LHCN-M2 (cell line): ENCODE data around the gene TGFBR3. TPM values are rescaled to one million over a fixed set of nuclear protein-coding genes. Genes with fewer than 3 reads are reported as not detected.

Experiments used
- DNase-seq: peaks from one replicate; pipeline ENCODE4 v3.0.0-alpha.2; 2012; ENCODE audit warnings: low read depth
- total RNA-seq: library from RNA; depleted of rRNA; stranded (reverse); fragments of >200 nt; gene quantifications from 2 replicates; pipeline ENCODE4 v1.2.3, GENCODE V29; 2014

The TGFBR3 gene
- total RNA-seq, 1 experiment from 2014 or later, result 2.6 TPM

GRCh38 chr1:91716339-91716738 lies 169.6 kb downstream of the TGFBR3 start:
- no peak for DNase-seq

GRCh38 chr1:91715416-91716000 lies 170.4 kb downstream of the TGFBR3 start:
- no peak for DNase-seq

- DNase-seq, result no peak
These were observed 171.0 kb downstream of the TGFBR3 start for GRCh38 chr1:91714867-91715381.

- DNase-seq, result no peak
These were observed 172.7 kb downstream of the TGFBR3 start for GRCh38 chr1:91712981-91713841.

GRCh38 chr1:91712393-91712792 lies 173.6 kb downstream of the TGFBR3 start:
- DNase-seq, result no peak

- no peak for DNase-seq
These were observed 174.3 kb downstream of the TGFBR3 start for GRCh38 chr1:91711504-91712247.

GRCh38 chr1:91710261-91710660 lies 175.7 kb downstream of the TGFBR3 start:
- no peak for DNase-seq

GRCh38 chr1:91708691-91709090 lies 177.3 kb downstream of the TGFBR3 start:
- no peak for DNase-seq

GRCh38 chr1:91707890-91708218 lies 178.1 kb downstream of the TGFBR3 start:
- DNase-seq, result no peak

- no peak for DNase-seq
These were observed 178.6 kb downstream of the TGFBR3 start for GRCh38 chr1:91707114-91707889.

- DNase-seq, result no peak
These were observed 179.6 kb downstream of the TGFBR3 start for GRCh38 chr1:91706140-91706957.

- DNase-seq, result no peak
These were observed 181.2 kb downstream of the TGFBR3 start for GRCh38 chr1:91704746-91705145.

GRCh38 chr1:91703095-91703494 lies 182.9 kb downstream of the TGFBR3 start:
- no peak for DNase-seq

GRCh38 chr1:91701472-91701869 lies 184.5 kb downstream of the TGFBR3 start:
- DNase-seq, result peak; percentile 29

- peak; percentile 31 for DNase-seq
These were observed 185.0 kb downstream of the TGFBR3 start for GRCh38 chr1:91700771-91701471.

GRCh38 chr1:91700332-91700731 lies 185.6 kb downstream of the TGFBR3 start:
- DNase-seq, result peak; percentile 56

GRCh38 chr1:91699339-91699974 lies 186.5 kb downstream of the TGFBR3 start:
- peak; percentile 39 for DNase-seq

GRCh38 chr1:91697861-91698260 lies 188.1 kb downstream of the TGFBR3 start:
- DNase-seq, result peak; percentile 19

- no peak for DNase-seq
These were observed 188.5 kb downstream of the TGFBR3 start for GRCh38 chr1:91697416-91697815.
